ENCODE measurements around the gene UTS2B. TPM values are rescaled to one million over a fixed set of nuclear protein-coding genes. Genes with fewer than 3 reads are reported as not detected.

The UTS2B gene
- polyA plus RNA-seq, 1 donor from 2014 or later: 0.46 TPM

DNA sequence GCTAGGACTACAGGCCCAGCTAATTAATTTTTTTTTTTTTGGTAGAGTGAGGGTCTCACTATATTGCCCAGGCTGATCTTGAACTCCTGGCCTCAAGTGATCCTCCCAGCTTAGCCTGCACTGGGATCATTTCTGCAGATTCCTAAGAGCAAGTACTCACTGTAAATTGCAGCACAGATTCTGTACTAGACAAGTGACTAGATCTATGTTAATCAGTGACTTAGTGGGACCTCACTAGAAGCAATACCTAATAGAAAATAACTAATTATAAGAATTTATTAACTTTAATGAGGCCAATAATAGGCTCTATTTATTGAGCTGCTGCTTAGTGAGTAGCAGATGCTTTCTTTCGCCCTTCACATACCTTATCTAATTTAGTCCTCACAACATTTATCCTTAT, 10.6 kb upstream of the UTS2B start:
- no peak overlapping the region for H3K9ac ChIP-seq (ENCODE audit: low read length)
- no peak overlapping the region for H3K4me3 ChIP-seq (ENCODE audit: low read length)
- no peaks in the 10 kb centered on the region for H3K27me3 ChIP-seq (ENCODE audit: insufficient read depth, low read depth, low read length)
- H3K4me2 ChIP-seq (ENCODE audit: low read length): no peak overlapping the region
- H3F3A ChIP-seq (ENCODE audit: insufficient read depth, low read length, poor library complexity, severe bottlenecking): no peaks in the 10 kb centered on the region
- H4K20me1 ChIP-seq (ENCODE audit: insufficient read depth): no peaks in the 10 kb centered on the region
- no peak overlapping the region for H2AFZ ChIP-seq (ENCODE audit: low read depth, low read length)
- H3K9me3 ChIP-seq (ENCODE audit: low read length): no peaks in the 10 kb centered on the region
- H3K79me2 ChIP-seq (replicated peaks; ENCODE audit: insufficient read depth, low read length): peaks cover 88% of the 10 kb centered on the region
- TF ChIP-seq POLR2AphosphoS5 (IDR thresholded peaks at IDR 0.05) (no peak), SMC3 (conservative IDR thresholded peaks at IDR 0.05; ENCODE audit: poor library complexity) (no peak), EZH2 (IDR thresholded peaks at IDR 0.05; ENCODE audit: borderline replicate concordance, insufficient read depth, low read length, poor library complexity, severe bottlenecking) (no peak), TAF1 (IDR thresholded peaks at IDR 0.05; ENCODE audit: low read depth) (no peak), RAD21 (conservative IDR thresholded peaks at IDR 0.05) (no peak), EP300 (conservative IDR thresholded peaks at IDR 0.05; ENCODE audit: poor library complexity, severe bottlenecking) (no peak), MXI1 (conservative IDR thresholded peaks at IDR 0.05; ENCODE audit: poor library complexity, severe bottlenecking) (no peak)
- TF ChIP-seq, protein P1, sequence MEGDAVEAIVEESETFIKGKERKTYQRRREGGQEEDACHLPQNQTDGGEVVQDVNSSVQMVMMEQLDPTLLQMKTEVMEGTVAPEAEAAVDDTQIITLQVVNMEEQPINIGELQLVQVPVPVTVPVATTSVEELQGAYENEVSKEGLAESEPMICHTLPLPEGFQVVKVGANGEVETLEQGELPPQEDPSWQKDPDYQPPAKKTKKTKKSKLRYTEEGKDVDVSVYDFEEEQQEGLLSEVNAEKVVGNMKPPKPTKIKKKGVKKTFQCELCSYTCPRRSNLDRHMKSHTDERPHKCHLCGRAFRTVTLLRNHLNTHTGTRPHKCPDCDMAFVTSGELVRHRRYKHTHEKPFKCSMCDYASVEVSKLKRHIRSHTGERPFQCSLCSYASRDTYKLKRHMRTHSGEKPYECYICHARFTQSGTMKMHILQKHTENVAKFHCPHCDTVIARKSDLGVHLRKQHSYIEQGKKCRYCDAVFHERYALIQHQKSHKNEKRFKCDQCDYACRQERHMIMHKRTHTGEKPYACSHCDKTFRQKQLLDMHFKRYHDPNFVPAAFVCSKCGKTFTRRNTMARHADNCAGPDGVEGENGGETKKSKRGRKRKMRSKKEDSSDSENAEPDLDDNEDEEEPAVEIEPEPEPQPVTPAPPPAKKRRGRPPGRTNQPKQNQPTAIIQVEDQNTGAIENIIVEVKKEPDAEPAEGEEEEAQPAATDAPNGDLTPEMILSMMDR (IDR thresholded peaks at IDR 0.05; ENCODE audit: poor library complexity, severe bottlenecking): no peak
- TF ChIP-seq, protein P2, sequence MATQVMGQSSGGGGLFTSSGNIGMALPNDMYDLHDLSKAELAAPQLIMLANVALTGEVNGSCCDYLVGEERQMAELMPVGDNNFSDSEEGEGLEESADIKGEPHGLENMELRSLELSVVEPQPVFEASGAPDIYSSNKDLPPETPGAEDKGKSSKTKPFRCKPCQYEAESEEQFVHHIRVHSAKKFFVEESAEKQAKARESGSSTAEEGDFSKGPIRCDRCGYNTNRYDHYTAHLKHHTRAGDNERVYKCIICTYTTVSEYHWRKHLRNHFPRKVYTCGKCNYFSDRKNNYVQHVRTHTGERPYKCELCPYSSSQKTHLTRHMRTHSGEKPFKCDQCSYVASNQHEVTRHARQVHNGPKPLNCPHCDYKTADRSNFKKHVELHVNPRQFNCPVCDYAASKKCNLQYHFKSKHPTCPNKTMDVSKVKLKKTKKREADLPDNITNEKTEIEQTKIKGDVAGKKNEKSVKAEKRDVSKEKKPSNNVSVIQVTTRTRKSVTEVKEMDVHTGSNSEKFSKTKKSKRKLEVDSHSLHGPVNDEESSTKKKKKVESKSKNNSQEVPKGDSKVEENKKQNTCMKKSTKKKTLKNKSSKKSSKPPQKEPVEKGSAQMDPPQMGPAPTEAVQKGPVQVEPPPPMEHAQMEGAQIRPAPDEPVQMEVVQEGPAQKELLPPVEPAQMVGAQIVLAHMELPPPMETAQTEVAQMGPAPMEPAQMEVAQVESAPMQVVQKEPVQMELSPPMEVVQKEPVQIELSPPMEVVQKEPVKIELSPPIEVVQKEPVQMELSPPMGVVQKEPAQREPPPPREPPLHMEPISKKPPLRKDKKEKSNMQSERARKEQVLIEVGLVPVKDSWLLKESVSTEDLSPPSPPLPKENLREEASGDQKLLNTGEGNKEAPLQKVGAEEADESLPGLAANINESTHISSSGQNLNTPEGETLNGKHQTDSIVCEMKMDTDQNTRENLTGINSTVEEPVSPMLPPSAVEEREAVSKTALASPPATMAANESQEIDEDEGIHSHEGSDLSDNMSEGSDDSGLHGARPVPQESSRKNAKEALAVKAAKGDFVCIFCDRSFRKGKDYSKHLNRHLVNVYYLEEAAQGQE (IDR thresholded peaks at IDR 0.05; ENCODE audit: borderline replicate concordance): no peak
- no peaks in the 10 kb centered on the region for H3K36me3 ChIP-seq (ENCODE audit: insufficient read depth, low read length)
- no peak overlapping the region for H3K27ac ChIP-seq (ENCODE audit: low read length)
- no peaks in the 10 kb centered on the region for H3K9me2 ChIP-seq (ENCODE audit: insufficient read depth, low read length)

DNA sequence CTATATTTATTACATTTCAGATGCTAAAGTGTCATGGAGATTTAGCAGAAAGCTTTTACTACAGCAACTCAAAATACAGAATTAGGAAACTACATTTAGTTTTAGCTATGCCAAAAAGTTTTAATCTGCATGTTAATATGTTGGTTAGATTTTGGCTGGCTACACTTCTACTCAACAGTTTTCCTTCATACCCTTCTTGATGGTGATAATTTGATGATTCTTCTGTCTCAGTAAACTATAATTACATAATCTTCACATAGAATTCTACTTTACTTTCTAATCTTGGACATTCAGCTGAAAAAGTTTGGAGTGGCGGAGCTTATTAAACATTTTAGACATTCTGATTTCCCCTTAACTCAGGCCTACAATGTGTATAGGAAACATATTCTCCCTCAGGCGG, 10.0 kb upstream of the UTS2B start:
- Histone ChIP-seq H3K9me2 (ENCODE audit: insufficient read depth, low read length) (no peaks in the 10 kb centered on the region), H3K4me2 (ENCODE audit: low read length) (no peak overlapping the region), H3K79me2 (replicated peaks; ENCODE audit: insufficient read depth, low read length) (peaks cover 93% of the 10 kb centered on the region), H3K27me3 (ENCODE audit: insufficient read depth, low read depth, low read length) (no peaks in the 10 kb centered on the region), H3K36me3 (ENCODE audit: insufficient read depth, low read length) (no peaks in the 10 kb centered on the region), H3F3A (ENCODE audit: insufficient read depth, low read length, poor library complexity, severe bottlenecking) (no peaks in the 10 kb centered on the region), H4K20me1 (ENCODE audit: insufficient read depth) (no peaks in the 10 kb centered on the region), H3K9me3 (ENCODE audit: low read length) (no peaks in the 10 kb centered on the region), H3K27ac (ENCODE audit: low read length) (no peak overlapping the region), H2AFZ (ENCODE audit: low read depth, low read length) (no peak overlapping the region), H3K9ac (ENCODE audit: low read length) (no peak overlapping the region), H3K4me3 (ENCODE audit: low read length) (no peak overlapping the region)
- no peak for TF ChIP-seq MXI1 (conservative IDR thresholded peaks at IDR 0.05; ENCODE audit: poor library complexity, severe bottlenecking)
- TF ChIP-seq TAF1 (IDR thresholded peaks at IDR 0.05; ENCODE audit: low read depth): no peak
- TF ChIP-seq, protein P2 (IDR thresholded peaks at IDR 0.05; ENCODE audit: borderline replicate concordance): no peak
- TF ChIP-seq EZH2 (IDR thresholded peaks at IDR 0.05; ENCODE audit: borderline replicate concordance, insufficient read depth, low read length, poor library complexity, severe bottlenecking): no peak
- no peak for TF ChIP-seq RAD21 (conservative IDR thresholded peaks at IDR 0.05)
- TF ChIP-seq, protein P1 (IDR thresholded peaks at IDR 0.05; ENCODE audit: poor library complexity, severe bottlenecking): no peak
- no peak for TF ChIP-seq SMC3 (conservative IDR thresholded peaks at IDR 0.05; ENCODE audit: poor library complexity)
- no peak for TF ChIP-seq EP300 (conservative IDR thresholded peaks at IDR 0.05; ENCODE audit: poor library complexity, severe bottlenecking)
- no peak for TF ChIP-seq POLR2AphosphoS5 (IDR thresholded peaks at IDR 0.05)

All from neural cell (in vitro differentiated cells).